GM12878 (cell line): ENCODE data around the gene VEZF1.

Experiments used
- ATF3 ChIP-seq: IDR thresholded peaks from 2 replicates; pipeline ENCODE4 v1.6.1; 2011; ENCODE audit warnings: low read depth, mild to moderate bottlenecking, low read length, moderate library complexity, borderline replicate concordance; ENCODE audit errors: extremely low read depth
- CEBPB ChIP-seq, 2 experiments: fragments of 150-350 bp in 1 of 2; IDR thresholded peaks; 2 replicates each; pipeline ENCODE4 v1.6.1; 2012 to 2014; ENCODE audit warnings: low read depth in 2 of 2, low read length in 2 of 2, borderline replicate concordance in 1 of 2, inconsistent platforms in 1 of 2
- CHD2 ChIP-seq: IDR thresholded peaks from 2 replicates; pipeline ENCODE4 v1.6.1; 2011; ENCODE audit warnings: low read depth, low read length, improper control_type of control experiment, borderline replicate concordance
- CTCF ChIP-seq, 3 experiments: IDR thresholded peaks in 2 of 3; conservative IDR thresholded peaks in 1 of 3; 2 replicates each; pipeline ENCODE4 v1.5.1; 2011; ENCODE audit warnings: low read depth in 3 of 3, low read length in 3 of 3, mild to moderate bottlenecking in 3 of 3, control low read depth in 2 of 3, moderate library complexity in 2 of 3, inconsistent platforms in 1 of 3, mixed read lengths in 1 of 3; ENCODE audit not compliant: control insufficient read depth in 2 of 3, insufficient read depth in 1 of 3; ENCODE audit errors: extremely low read depth in 1 of 3
- ETV6 ChIP-seq, 2 experiments: fragments of 450-650 bp in 1 of 2; IDR thresholded peaks in 1 of 2; conservative IDR thresholded peaks in 1 of 2; 2 replicates each; pipeline ENCODE4 v1.6.1; 2014; ENCODE audit warnings: antibody characterized with exemption in 1 of 2, borderline replicate concordance in 1 of 2, low read depth in 1 of 2, mild to moderate bottlenecking in 1 of 2, moderate library complexity in 1 of 2
- MTA3 ChIP-seq: IDR thresholded peaks from 2 replicates; pipeline ENCODE4 v1.6.1; 2012; ENCODE audit warnings: low read length, inconsistent platforms, borderline replicate concordance
- NRF1 ChIP-seq: conservative IDR thresholded peaks from 2 replicates; pipeline ENCODE4 v1.6.1; 2011; ENCODE audit warnings: mild to moderate bottlenecking, low read depth, low read length, improper control_type of control experiment
- POLR2AphosphoS5 ChIP-seq: IDR thresholded peaks from 2 replicates; pipeline ENCODE4 v1.6.1; 2011; ENCODE audit warnings: mild to moderate bottlenecking, low read length, inconsistent platforms
- RAD21 ChIP-seq: IDR thresholded peaks from 2 replicates; pipeline ENCODE4 v1.6.1; 2011; ENCODE audit warnings: mild to moderate bottlenecking, low read depth, low read length, moderate library complexity; ENCODE audit not compliant: insufficient read depth
- RFX5 ChIP-seq: IDR thresholded peaks from 2 replicates; pipeline ENCODE4 v1.6.1; 2011; ENCODE audit warnings: low read depth, low read length, improper control_type of control experiment
- SMC3 ChIP-seq: IDR thresholded peaks from 2 replicates; pipeline ENCODE4 v1.6.1; 2011; ENCODE audit warnings: low read length, improper control_type of control experiment, borderline replicate concordance

GRCh38 chr17:57971572-57971971 lies 16.5 kb downstream of the VEZF1 start:
- TF ChIP-seq SMC3, result no peak
- no peak for TF ChIP-seq CEBPB (IDR thresholded peaks at IDR 0.05; ENCODE audit: borderline replicate concordance in 1 of 2, low read depth in 2 of 2, low read length in 2 of 2)
- TF ChIP-seq CTCF (IDR thresholded peaks at IDR 0.05 in 2 of 3, conservative IDR thresholded peaks at IDR 0.05 in 1 of 3; ENCODE audit: control insufficient read depth in 2 of 3, extremely low read depth in 1 of 3, insufficient read depth in 1 of 3, low read depth in 3 of 3, low read length in 3 of 3), result no peak
- TF ChIP-seq RFX5, result no peak
- TF ChIP-seq CHD2, result no peak
- TF ChIP-seq POLR2AphosphoS5, result no peak
- no peak for TF ChIP-seq NRF1
- no peak for TF ChIP-seq MTA3
- TF ChIP-seq ETV6 (conservative IDR thresholded peaks at IDR 0.05 in 1 of 2, IDR thresholded peaks at IDR 0.05 in 1 of 2; ENCODE audit: borderline replicate concordance in 1 of 2, low read depth in 1 of 2), result no peak
- no peak for TF ChIP-seq RAD21
- TF ChIP-seq ATF3, result no peak
